Skeletal muscle satellite cell (primary cell): ENCODE data around the gene SNX25.
"Not testable (repeated sequence)": the region's sequence is repeated elsewhere in the genome, so short reads cannot be mapped to it uniquely, and the experiment has no call there.

Experiments
- H3K27me3 ChIP-seq: 2 replicates; pipeline ENCODE4 v1.7.0; 2013; ENCODE audit warnings: low read length; ENCODE audit not compliant: control insufficient read depth, insufficient read depth
- H3K36me3 ChIP-seq: 2 replicates; pipeline ENCODE4 v1.7.0; 2013; ENCODE audit warnings: mild to moderate bottlenecking, control low read depth, low read length; ENCODE audit not compliant: insufficient read depth
- H3K4me1 ChIP-seq: 2 replicates; pipeline ENCODE4 v1.7.0; 2013; ENCODE audit warnings: low read length; ENCODE audit not compliant: control insufficient read depth, insufficient read depth
- H3K4me2 ChIP-seq: 2 replicates; pipeline ENCODE4 v1.7.0; 2013; ENCODE audit warnings: mild to moderate bottlenecking, low read length
- H3K4me3 ChIP-seq: 2 replicates; pipeline ENCODE4 v1.7.0; 2013; ENCODE audit warnings: low read length
- H3K9ac ChIP-seq: 2 replicates; pipeline ENCODE4 v1.7.0; 2013; ENCODE audit warnings: mild to moderate bottlenecking, low read depth, low read length, moderate library complexity
- H3K9me3 ChIP-seq: replicated peaks from 2 replicates; pipeline ENCODE4 v1.7.0; 2013; ENCODE audit warnings: mild to moderate bottlenecking, control low read depth, low read length

SNX25 gene

GRCh38 chr4:185194924-185195888, 14.2 kb upstream of the SNX25 start:
- Histone ChIP-seq H3K9ac (no peak overlapping the region), H3K27me3 (no peaks in the 10 kb centered on the region), H3K4me3 (no peak overlapping the region), H3K36me3 (peaks cover 5% of the 10 kb centered on the region), H3K9me3 (no peaks in the 10 kb centered on the region), H3K4me2 (no peak overlapping the region), H3K4me1 (no peaks in the 10 kb centered on the region)

GRCh38 chr4:185196437-185196836, 13.0 kb upstream of the SNX25 start:
- Histone ChIP-seq H3K9ac (no peak overlapping the region), H3K27me3 (no peaks in the 10 kb centered on the region), H3K36me3 (no peaks in the 10 kb centered on the region), H3K9me3 (no peaks in the 10 kb centered on the region), H3K4me1 (peaks cover under 1% of the 10 kb centered on the region), H3K4me3 (no peak overlapping the region), H3K4me2 (no peak overlapping the region)

DNA sequence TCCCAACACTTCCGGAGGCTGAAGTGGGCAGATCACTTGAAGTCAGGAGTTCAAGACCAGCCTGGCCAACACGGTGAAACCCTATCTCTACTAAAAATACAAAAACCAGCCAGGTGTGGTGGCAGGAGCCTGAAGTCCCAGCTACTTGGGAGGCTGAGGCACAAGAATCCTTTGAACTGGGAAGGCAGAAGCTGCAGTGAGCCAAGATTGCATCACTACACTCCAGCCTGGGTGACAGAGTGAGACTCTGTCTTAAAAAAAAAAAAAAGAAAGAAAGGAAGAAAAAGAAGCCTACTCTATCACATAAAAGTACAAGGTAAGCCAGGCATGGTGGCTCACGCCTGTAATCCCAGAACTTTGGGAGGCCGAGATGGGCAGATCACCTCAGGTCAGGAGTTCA, 11.2 kb upstream of the SNX25 start:
- H3K4me1 ChIP-seq, result peaks cover 18% of the 10 kb centered on the region
- H3K27me3 ChIP-seq, H3K9me3 ChIP-seq, H3K4me3 ChIP-seq, H3K9ac ChIP-seq, H3K36me3 ChIP-seq, H3K4me2 ChIP-seq: not testable (repeated sequence)

DNA sequence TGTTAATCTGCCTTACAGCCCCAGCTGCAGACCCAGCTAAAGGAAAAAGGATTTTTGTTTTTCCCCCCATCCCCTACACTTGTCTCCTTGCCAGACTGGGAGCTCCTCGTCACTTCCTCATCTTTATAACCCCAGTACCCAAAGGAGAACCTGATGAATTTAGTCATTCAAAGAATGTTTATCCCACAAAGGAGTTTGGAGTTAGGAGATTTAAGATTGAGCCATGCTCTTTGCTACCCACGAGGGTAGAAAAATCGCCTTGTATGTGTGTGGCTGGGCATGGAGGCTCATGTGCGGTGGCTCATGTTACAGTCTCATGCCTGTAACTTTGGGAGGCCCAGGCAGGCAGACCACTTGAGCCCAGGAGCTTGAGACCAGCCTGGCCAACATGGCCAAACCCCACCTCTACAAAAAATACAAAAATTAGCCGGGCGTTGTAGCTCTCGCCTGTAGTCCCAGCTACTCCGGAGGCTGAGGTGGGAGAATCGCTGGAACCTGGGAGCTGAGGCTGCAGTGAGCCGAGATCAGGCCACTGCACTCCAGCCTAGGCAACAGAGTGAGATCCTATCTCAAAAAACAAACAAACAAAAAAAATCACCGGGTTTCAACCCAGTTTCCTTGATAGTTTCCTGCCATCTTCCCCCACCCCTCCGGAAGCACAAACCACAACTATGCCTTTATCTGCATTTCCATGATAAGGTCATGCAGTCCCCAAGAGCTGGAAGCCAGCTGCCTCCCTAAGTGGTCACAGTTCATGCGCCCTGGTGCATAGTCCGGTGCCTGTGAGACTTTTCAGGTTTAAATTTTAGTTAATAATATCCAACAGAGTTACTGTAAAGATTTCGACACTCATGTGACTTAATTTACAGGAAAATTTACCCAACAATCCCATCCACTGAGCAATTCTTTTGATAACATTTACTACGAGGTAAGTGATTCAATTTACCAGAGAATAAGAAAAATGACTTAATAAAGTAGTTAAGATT, 7.1 kb upstream of the SNX25 start:
- H3K9ac ChIP-seq, result peak overlapping the region; percentile 96
- H3K9me3 ChIP-seq, result no peaks in the 10 kb centered on the region
- peak overlapping the region; percentile 80 for H3K4me3 ChIP-seq
- peaks cover 30% of the 10 kb centered on the region for H3K4me1 ChIP-seq
- H3K4me2 ChIP-seq, result peak overlapping the region; percentile 82
- H3K27me3 ChIP-seq, result no peaks in the 10 kb centered on the region
- H3K36me3 ChIP-seq, result no peaks in the 10 kb centered on the region

DNA sequence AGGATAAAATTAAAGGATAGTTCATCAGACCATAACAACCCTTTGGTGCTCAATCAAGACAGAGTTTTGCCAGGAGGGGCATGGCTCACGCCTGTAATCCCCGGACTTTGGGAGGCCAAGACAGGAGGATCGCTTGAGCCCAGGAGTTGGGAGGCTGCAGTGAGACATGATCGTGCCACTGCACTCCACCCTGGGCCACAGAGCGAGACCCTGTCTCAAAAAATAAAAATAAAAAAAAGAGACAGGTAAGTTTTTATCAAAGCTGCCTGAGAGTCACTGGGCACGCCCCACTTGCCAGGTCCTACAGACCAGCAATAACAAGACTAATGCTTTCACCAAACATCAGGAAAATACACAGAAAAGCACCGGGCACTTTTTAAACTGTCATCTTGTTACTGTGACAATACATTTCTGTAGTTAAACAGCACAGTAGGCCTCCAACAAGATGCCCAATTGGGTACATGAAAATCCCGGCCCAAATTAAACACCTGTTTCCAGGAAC, 6.4 kb upstream of the SNX25 start:
- Histone ChIP-seq H3K4me1 (peaks cover 30% of the 10 kb centered on the region), H3K9ac (peak overlapping the region; percentile 96), H3K9me3 (no peaks in the 10 kb centered on the region), H3K4me3 (peak overlapping the region; percentile 80), H3K27me3 (no peaks in the 10 kb centered on the region), H3K36me3 (no peaks in the 10 kb centered on the region), H3K4me2 (peak overlapping the region; percentile 82)

GRCh38 chr4:185203486-185204237, 5.7 kb upstream of the SNX25 start, which contains the start of gene CFAP97:
Gene CFAP97 (minus strand): TSS chr4:185204000. CDS start chr4:185191196, 12,804 bp downstream.
- Histone ChIP-seq H3K9ac (peak within 1 kb of the TSS; percentile 96), H3K4me1 (peaks cover 30% of the 10 kb centered on the region), H3K27me3 (no peaks in the 10 kb centered on the region), H3K9me3 (no peaks in the 10 kb centered on the region), H3K4me3 (peak within 1 kb of the TSS; percentile 80), H3K36me3 (no peaks in the 10 kb centered on the region), H3K4me2 (peak within 1 kb of the TSS; percentile 82)

DNA sequence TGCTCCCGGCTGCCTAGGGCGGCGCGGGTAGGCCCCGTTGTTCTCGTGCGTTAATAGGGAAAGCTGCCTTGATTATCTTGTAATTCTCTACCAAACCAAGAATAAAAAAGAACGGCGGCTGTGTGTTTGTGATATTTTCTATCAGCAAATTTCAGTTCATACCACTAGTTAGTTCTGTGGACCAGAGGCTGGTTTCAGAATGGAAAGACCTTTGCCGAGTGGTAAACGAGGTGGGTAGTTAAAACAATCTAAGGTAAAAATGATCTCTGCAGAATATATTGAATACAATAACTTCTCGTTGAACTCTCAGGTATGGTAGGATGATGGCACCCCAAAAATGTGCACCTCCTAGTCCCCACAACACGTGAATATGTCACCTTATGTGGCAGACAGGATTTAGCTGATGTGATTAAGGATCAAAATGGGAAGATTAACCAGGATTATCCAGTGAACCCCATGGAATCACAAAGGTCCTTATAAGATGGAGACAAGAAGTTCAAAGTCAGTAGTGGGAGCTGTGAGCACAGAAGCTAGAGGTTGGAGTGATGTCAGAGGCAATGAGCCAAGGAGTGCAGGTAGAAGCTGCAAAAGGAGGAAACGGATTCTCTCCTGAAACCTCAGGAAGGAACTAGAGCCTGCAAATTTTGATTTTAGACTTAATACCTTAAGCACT, 5.0 kb upstream of the SNX25 start:
- Histone ChIP-seq H3K9me3 (no peaks in the 10 kb centered on the region), H3K36me3 (no peaks in the 10 kb centered on the region), H3K9ac (peak overlapping the region; percentile 96), H3K4me3 (peak overlapping the region; percentile 80), H3K4me1 (peaks cover 36% of the 10 kb centered on the region), H3K4me2 (peak overlapping the region; percentile 82), H3K27me3 (no peaks in the 10 kb centered on the region)

DNA sequence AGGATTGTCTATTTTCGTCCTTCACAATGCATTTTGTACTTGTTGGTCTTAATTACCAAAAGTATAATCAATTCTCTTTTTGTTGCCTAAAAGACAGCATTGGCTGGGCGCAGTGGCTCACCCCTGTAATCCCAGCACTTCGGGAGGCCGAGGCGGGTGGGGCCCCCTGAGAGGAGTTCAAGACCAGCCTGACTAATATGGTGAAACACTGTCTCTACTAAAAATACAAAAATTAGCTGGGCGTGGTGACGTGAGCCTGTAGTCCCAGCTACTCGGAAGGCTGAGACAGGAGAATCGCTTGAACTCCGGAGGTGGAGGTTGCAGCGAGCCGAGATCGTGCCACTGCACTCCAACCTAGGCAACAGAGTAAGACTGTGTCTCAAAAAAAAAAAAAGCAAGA, 4.3 kb upstream of the SNX25 start:
- H3K4me1 ChIP-seq, result peaks cover 36% of the 10 kb centered on the region
- not testable (repeated sequence) for H3K9ac ChIP-seq

DNA sequence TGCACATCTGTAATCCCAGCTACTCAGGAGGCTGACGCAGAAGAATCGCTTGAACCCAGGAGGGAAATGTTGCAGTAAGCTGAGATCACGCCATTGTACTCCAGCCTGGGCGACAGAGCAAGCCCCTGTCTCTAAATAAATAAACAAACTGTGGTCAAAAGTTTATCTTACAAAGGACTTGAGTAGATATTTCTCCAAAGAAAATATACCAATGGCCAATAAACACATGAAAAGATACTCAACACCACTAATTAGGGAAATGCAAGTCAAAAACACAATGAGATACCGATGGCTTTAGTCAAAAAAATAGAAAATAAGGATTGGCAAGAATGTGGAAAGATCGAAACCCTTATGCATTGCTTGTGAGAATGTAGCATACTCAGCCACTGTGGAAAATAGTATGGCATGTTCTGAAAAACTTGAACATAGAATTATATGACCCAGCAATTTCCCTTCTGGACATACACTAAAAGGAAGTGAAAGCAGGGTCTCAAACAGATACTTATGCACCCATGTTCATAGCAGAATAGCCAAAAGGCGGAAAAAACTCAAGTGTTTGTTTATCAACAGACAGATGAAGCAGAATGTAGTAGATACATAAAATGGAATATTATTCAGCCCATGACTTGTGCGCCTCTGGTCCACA, 3.6 kb upstream of the SNX25 start:
- no peaks in the 10 kb centered on the region for H3K36me3 ChIP-seq
- H3K4me2 ChIP-seq, result no peak overlapping the region
- no peaks in the 10 kb centered on the region for H3K9me3 ChIP-seq
- no peaks in the 10 kb centered on the region for H3K27me3 ChIP-seq
- no peak overlapping the region for H3K9ac ChIP-seq
- H3K4me3 ChIP-seq, result no peak overlapping the region
- H3K4me1 ChIP-seq, result peaks cover 36% of the 10 kb centered on the region

More for the DNA sequence above, 4.3 kb upstream of the SNX25 start:
- not testable (repeated sequence) for H3K27me3 ChIP-seq, H3K36me3 ChIP-seq, H3K9me3 ChIP-seq
- Histone ChIP-seq H3K4me2 (peak overlapping the region; percentile 82), H3K4me3 (peak overlapping the region; percentile 80)

- Histone ChIP-seq H3K36me3 (no peaks in the 10 kb centered on the region), H3K27me3 (no peaks in the 10 kb centered on the region), H3K9me3 (no peaks in the 10 kb centered on the region), H3K4me1 (peaks cover 36% of the 10 kb centered on the region), H3K4me2 (no peak overlapping the region), H3K9ac (no peak overlapping the region), H3K4me3 (no peak overlapping the region)
Measured at GRCh38 chr4:185207466-185207865, 1.9 kb upstream of the SNX25 start.
